ENCODE results near the gene PCNX2. TPM values are rescaled to one million over a fixed set of nuclear protein-coding genes. Genes with fewer than 3 reads are reported as not detected.

The PCNX2 gene
- total and polyA plus RNA-seq, 2 of the 13 experiments (the other 11 are each of a cell fraction or from before 2014, with no cell fraction given): 0.11 to 0.42 TPM

GRCh38 chr1:233005156-233005555 is 290.4 kb downstream of the PCNX2 start:
- in situ Hi-C loops (cut with HindIII; ENCODE audit: extremely low pct_ligation_motif_present, low pct_unique_long_range_greater_than_20kb) (no loop called here), intact Hi-C loops (cut with micrococcal nuclease; ENCODE audit: unreplicated experiment) (no loop called here)
- no TSS peak for BruUV-seq (replicated peaks)
- no peak overlapping the region for H2AFZ ChIP-seq (ENCODE audit: low read length)
- WGBS (ENCODE audit: low lambda C conversion rate): 37% methylated on average over 3 of the region's 5 CpGs
- FAIRE-seq (no peak), ATAC-seq (no peak), DNase-seq (ENCODE audit: low spot score) (no peak)
- H3K27ac ChIP-seq (ENCODE audit: extremely low read length, insufficient read depth, low read length): no peak overlapping the region
- H3K9me3 ChIP-seq (ENCODE audit: low read length): no peaks in the 10 kb centered on the region
- TF ChIP-seq ZNF441 (CRISPR knock-in tag; IDR thresholded peaks at IDR 0.05; ENCODE audit: borderline replicate concordance): no peak
- TF ChIP-seq ZNF660 (CRISPR knock-in tag; IDR thresholded peaks at IDR 0.05; ENCODE audit: borderline replicate concordance, low read depth): no peak
- no peak for TF ChIP-seq GATAD2A (CRISPR knock-in tag; IDR thresholded peaks at IDR 0.05)
- no peak for TF ChIP-seq KDM2A (CRISPR knock-in tag; IDR thresholded peaks at IDR 0.05; ENCODE audit: borderline replicate concordance, low read depth)
- no peak for TF ChIP-seq ZNF207 (IDR thresholded peaks at IDR 0.05; ENCODE audit: borderline replicate concordance)
- no peak for TF ChIP-seq SIX4 (CRISPR knock-in tag; IDR thresholded peaks at IDR 0.05)
- no peak for TF ChIP-seq ZHX2 (IDR thresholded peaks at IDR 0.05; ENCODE audit: low read depth)
- no peak for TF ChIP-seq ZHX2 (CRISPR knock-in tag; IDR thresholded peaks at IDR 0.05; ENCODE audit: borderline replicate concordance)
- TF ChIP-seq CC2D1A (CRISPR knock-in tag; IDR thresholded peaks at IDR 0.05): no peak
- H4K20me1 ChIP-seq (ENCODE audit: insufficient read depth, low read length): no peaks in the 10 kb centered on the region
- H3K4me1 ChIP-seq (ENCODE audit: insufficient read depth, low read length): no peaks in the 10 kb centered on the region
- H3K27me3 ChIP-seq (ENCODE audit: control insufficient read depth in 1 of 2, insufficient read depth in 2 of 2, low read length in 2 of 2): peaks cover 0 to 8% of the 10 kb centered on the region in 2 experiments; a peak in 2 of 5 replicates
- ChIA-PET CTCF (ENCODE audit: low intra/inter-chr PET ratio, low total read pairs) (no interaction called here), POLR2A (no interaction called here)
- H3K9ac ChIP-seq (ENCODE audit: insufficient read depth, low read depth, low read length): no peak overlapping the region
- no peaks in the 10 kb centered on the region for H3K36me3 ChIP-seq (replicated peaks in 1 of 2; ENCODE audit: control insufficient read depth in 1 of 2, insufficient read depth in 2 of 2, low read length in 2 of 2)
- H3K4me3 ChIP-seq (replicated peaks in 1 of 3; ENCODE audit: insufficient read depth in 1 of 3, low read depth in 2 of 3, low read length in 3 of 3): no peak overlapping the region
- H3K79me2 ChIP-seq (ENCODE audit: insufficient read depth, low read length): no peaks in the 10 kb centered on the region
- no peak overlapping the region for H3K4me2 ChIP-seq (ENCODE audit: low read depth, low read length)
